Effector memory CD4-positive, alpha-beta T cell (primary cell): ENCODE measurements around the gene TPPP.
"Not testable (repeated sequence)": the region's sequence is repeated elsewhere in the genome, so short reads cannot be mapped to it uniquely, and the experiment has no call there.

Experiments used
- DNase-seq, 3 donors: peaks; one replicate each; pipeline ENCODE4 v3.0.0-alpha.2; 2020
- H3K27ac ChIP-seq: 2 replicates; pipeline ENCODE4 v1.7.0; 2013; ENCODE audit warnings: mild to moderate bottlenecking, low read length, moderate library complexity; ENCODE audit not compliant: insufficient read depth, poor library complexity, severe bottlenecking
- H3K27me3 ChIP-seq: replicated peaks from 2 replicates; pipeline ENCODE4 v1.7.0; 2013; ENCODE audit warnings: mild to moderate bottlenecking, low read length; ENCODE audit not compliant: insufficient read depth, control insufficient read depth, poor library complexity, severe bottlenecking
- H3K36me3 ChIP-seq: 2 replicates; pipeline ENCODE4 v1.7.0; 2013; ENCODE audit warnings: mild to moderate bottlenecking, low read length, moderate library complexity; ENCODE audit not compliant: control insufficient read depth, insufficient read depth
- H3K4me1 ChIP-seq: 2 replicates; pipeline ENCODE4 v1.7.0; 2013; ENCODE audit warnings: low read length, mild to moderate bottlenecking; ENCODE audit not compliant: control insufficient read depth, insufficient read depth, poor library complexity, severe bottlenecking
- H3K4me3 ChIP-seq: 2 replicates; pipeline ENCODE4 v1.7.0; 2013; ENCODE audit warnings: low read length, low read depth, mild to moderate bottlenecking; ENCODE audit not compliant: insufficient read depth, poor library complexity, severe bottlenecking
- H3K9me3 ChIP-seq: 2 replicates; pipeline ENCODE4 v1.7.0; 2013; ENCODE audit warnings: mild to moderate bottlenecking, low read length, moderate library complexity; ENCODE audit not compliant: control insufficient read depth
- total RNA-seq, 3 donors: gene quantifications; one replicate each; lab custom pipeline; 2026; lab: John Stamatoyannopoulos, UW

TPPP gene
- 21.1 to 34.3 (median 29.0) reads per million in 3 donors for total RNA-seq

- H3K27ac ChIP-seq = not testable (repeated sequence)
Observed at GRCh38 chr5:693271-694041, at the start of gene TPPP. Gene TPPP (minus strand): TSS chr5:693352. CDS start chr5:678060, 15,292 bp downstream.

GRCh38 chr5:742276-742675 lies 49.1 kb upstream of the TPPP start:
- H3K4me1 ChIP-seq, H3K27ac ChIP-seq, H3K36me3 ChIP-seq, H3K4me3 ChIP-seq, H3K9me3 ChIP-seq, DNase-seq, H3K27me3 ChIP-seq: not testable (repeated sequence)

More at GRCh38 chr5:693271-694041, at the start of gene TPPP:
- not testable (repeated sequence) for H3K36me3 ChIP-seq, H3K9me3 ChIP-seq, H3K4me1 ChIP-seq, H3K27me3 ChIP-seq
- DNase-seq = peak; percentile 72 to 75 (median 74)
- peak within 1 kb of the TSS; percentile 50 for H3K4me3 ChIP-seq

GRCh38 chr5:734145-734544 lies 41.0 kb upstream of the TPPP start:
- not testable (repeated sequence) for H3K36me3 ChIP-seq, DNase-seq, H3K9me3 ChIP-seq, H3K27ac ChIP-seq, H3K4me1 ChIP-seq, H3K27me3 ChIP-seq, H3K4me3 ChIP-seq

GRCh38 chr5:732754-733454 lies 39.8 kb upstream of the TPPP start:
- H3K4me1 ChIP-seq, H3K36me3 ChIP-seq, H3K4me3 ChIP-seq, H3K27me3 ChIP-seq, H3K9me3 ChIP-seq, DNase-seq, H3K27ac ChIP-seq: not testable (repeated sequence)

GRCh38 chr5:729225-729624 lies 36.1 kb upstream of the TPPP start:
- not testable (repeated sequence) for H3K4me3 ChIP-seq, H3K9me3 ChIP-seq, H3K4me1 ChIP-seq, H3K27me3 ChIP-seq, DNase-seq, H3K36me3 ChIP-seq, H3K27ac ChIP-seq

- not testable (repeated sequence) for H3K27me3 ChIP-seq, H3K27ac ChIP-seq, H3K4me1 ChIP-seq, H3K4me3 ChIP-seq, DNase-seq, H3K36me3 ChIP-seq, H3K9me3 ChIP-seq
Observed at GRCh38 chr5:727087-727486, 33.9 kb upstream of the TPPP start.

- not testable (repeated sequence) for H3K4me3 ChIP-seq, H3K4me1 ChIP-seq, DNase-seq, H3K27me3 ChIP-seq, H3K36me3 ChIP-seq, H3K9me3 ChIP-seq, H3K27ac ChIP-seq
Observed at GRCh38 chr5:723865-724264, 30.7 kb upstream of the TPPP start.

GRCh38 chr5:723309-723708 lies 30.2 kb upstream of the TPPP start:
- H3K9me3 ChIP-seq, H3K4me1 ChIP-seq, H3K36me3 ChIP-seq, H3K27me3 ChIP-seq, H3K4me3 ChIP-seq, H3K27ac ChIP-seq, DNase-seq: not testable (repeated sequence)

- not testable (repeated sequence) for DNase-seq
Observed at GRCh38 chr5:719379-719778, 26.2 kb upstream of the TPPP start.

GRCh38 chr5:717143-717542 lies 24.0 kb upstream of the TPPP start:
- Histone ChIP-seq H3K4me1 (no peaks in the 10 kb centered on the region), H3K36me3 (no peaks in the 10 kb centered on the region), H3K9me3 (no peaks in the 10 kb centered on the region), H3K27ac (no peak overlapping the region), H3K4me3 (no peak overlapping the region), H3K27me3 (no peaks in the 10 kb centered on the region)
- DNase-seq = no peak

More at GRCh38 chr5:719379-719778, 26.2 kb upstream of the TPPP start:
- not testable (repeated sequence) for H3K27me3 ChIP-seq, H3K4me3 ChIP-seq, H3K9me3 ChIP-seq, H3K4me1 ChIP-seq, H3K36me3 ChIP-seq, H3K27ac ChIP-seq
